Hepatocyte (in vitro differentiated cells): ENCODE results near the gene GATA5. TPM values are rescaled to one million over a fixed set of nuclear protein-coding genes. Genes with fewer than 3 reads are reported as not detected.
A peak's percentile ranks its signal among the peaks of the same experiment; 100 is the strongest.

Experiments
- DNase-seq: peaks from one replicate; pipeline ENCODE4 v3.0.0-alpha.2; 2016; ENCODE audit warnings: low spot score
- H2AFZ ChIP-seq: fragments of 200-600 bp; sonication (generic); 2 replicates; pipeline ENCODE4 v1.6.0; 2016; ENCODE audit warnings: antibody characterized with exemption, mild to moderate bottlenecking
- H3K27ac ChIP-seq: fragments of 200-600 bp; sonication (generic); 2 replicates; pipeline ENCODE4 v1.5.1; 2016; ENCODE audit warnings: mild to moderate bottlenecking
- H3K27me3 ChIP-seq: fragments of 200-600 bp; sonication (generic); 2 replicates; pipeline ENCODE4 v1.6.1; 2016
- H3K36me3 ChIP-seq: fragments of 200-600 bp; sonication (generic); replicated peaks from 2 replicates; pipeline ENCODE4 v1.5.1; 2016; ENCODE audit warnings: low read depth; ENCODE audit not compliant: insufficient read depth
- H3K4me1 ChIP-seq: fragments of 200-600 bp; sonication (generic); 2 replicates; pipeline ENCODE4 v1.5.1; 2016; ENCODE audit warnings: mild to moderate bottlenecking, moderate library complexity; ENCODE audit not compliant: insufficient read depth
- H3K4me2 ChIP-seq: fragments of 200-600 bp; sonication (generic); 2 replicates; pipeline ENCODE4 v1.6.0; 2016
- H3K4me3 ChIP-seq: fragments of 200-600 bp; sonication (generic); 2 replicates; pipeline ENCODE4 v1.5.1; 2016; ENCODE audit warnings: mild to moderate bottlenecking
- H3K79me2 ChIP-seq: fragments of 200-600 bp; sonication (generic); 2 replicates; pipeline ENCODE4 v1.6.0; 2017; ENCODE audit warnings: mild to moderate bottlenecking
- H3K9me2 ChIP-seq: fragments of 200-600 bp; sonication (generic); replicated peaks from 2 replicates; pipeline ENCODE4 v1.6.0; 2017; ENCODE audit warnings: mild to moderate bottlenecking; ENCODE audit not compliant: insufficient read depth
- H3K9me3 ChIP-seq: fragments of 200-600 bp; sonication (generic); 2 replicates; pipeline ENCODE4 v1.5.1; 2016; ENCODE audit warnings: low read depth, mild to moderate bottlenecking
- H4K20me1 ChIP-seq: fragments of 200-600 bp; sonication (generic); 2 replicates; pipeline ENCODE4 v1.6.0; 2016; ENCODE audit warnings: mild to moderate bottlenecking; ENCODE audit not compliant: insufficient read depth, poor library complexity, severe bottlenecking
- CTCF ChIP-seq: fragments of 200-600 bp; sonication (generic); IDR thresholded peaks from 2 replicates; pipeline ENCODE4 v1.5.1; 2016; ENCODE audit warnings: antibody characterized with exemption, mild to moderate bottlenecking; ENCODE audit not compliant: poor library complexity
- EZH2 ChIP-seq: fragments of 200-600 bp; sonication (generic); IDR thresholded peaks from 2 replicates; pipeline ENCODE4 v1.6.1; 2016; ENCODE audit warnings: antibody characterized with exemption, mild to moderate bottlenecking, borderline replicate concordance
- EZH2phosphoT487 ChIP-seq: fragments of 200-600 bp; sonication (generic); IDR thresholded peaks from one replicate; pipeline ENCODE4 v1.6.1; 2018; ENCODE audit warnings: antibody characterized with exemption, mild to moderate bottlenecking, low read depth, moderate library complexity; ENCODE audit not compliant: unreplicated experiment, severe bottlenecking
- WGBS: methylation state at CpG from one replicate; pipeline ENCODE4 v1.1.6; 2016; ENCODE audit warnings: low lambda C conversion rate; ENCODE audit errors: missing lambda C conversion rate; 5-methylcytosine and 5-hydroxymethylcytosine counted together
- polyA plus RNA-seq: library from polyadenylated mRNA; unstranded; fragments of >200 nt; fragmentation: Nextera tagmentation; extraction: Ambion mirVana; gene quantifications from 2 replicates; pipeline ENCODE4 v1.2.1, GENCODE V29; 2016
- total RNA-seq: library from RNA; depleted of rRNA; stranded (reverse); fragments of >200 nt; gene quantifications from 2 replicates; pipeline ENCODE4 v1.2.3, GENCODE V29; 2014

Gene GATA5
- total and polyA plus RNA-seq, 2 experiments from 2014 or later: 28.7 to 53.6 TPM

DNA sequence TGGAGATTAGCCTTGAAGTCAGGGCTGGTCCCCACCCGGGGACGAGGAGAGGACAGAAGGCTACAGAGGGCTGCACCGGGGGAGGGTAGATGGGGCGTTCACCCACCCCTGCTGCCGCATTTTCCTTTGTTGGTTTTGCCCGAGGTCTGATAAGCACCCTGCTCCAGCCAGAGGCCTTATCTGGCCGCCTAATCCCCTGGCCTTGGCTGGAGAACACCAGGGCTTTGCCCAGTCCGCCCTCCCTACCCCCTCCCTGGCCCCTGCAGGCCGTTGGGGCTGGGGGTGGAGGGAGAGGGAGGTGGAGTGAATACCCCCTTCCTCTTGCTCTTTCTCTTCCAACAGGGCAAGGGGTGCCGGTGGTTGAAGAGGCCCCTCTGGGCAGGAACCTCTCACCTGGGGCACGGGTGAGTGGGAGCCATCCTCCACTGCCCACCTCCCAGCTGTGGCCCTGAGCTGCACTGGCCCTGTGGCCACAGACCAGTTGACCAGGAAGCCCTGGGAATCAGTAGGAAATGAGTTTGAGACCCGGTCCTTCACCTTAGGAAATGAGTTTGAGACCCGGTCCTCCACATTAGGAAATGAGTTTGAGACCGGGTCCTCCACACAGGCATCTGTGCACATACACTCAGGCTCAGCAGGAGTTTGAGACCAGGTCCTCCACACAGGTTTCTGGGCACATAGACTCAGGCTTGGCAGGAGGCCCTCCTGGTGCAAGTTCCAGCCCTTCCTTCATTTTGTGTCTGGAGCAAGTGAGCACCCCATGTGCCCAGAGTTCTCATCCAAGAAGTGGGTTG is 12.0 kb upstream of the GATA5 start:
- peak overlapping the region; percentile 98 for H3K27ac ChIP-seq
- WGBS: 26% methylated on average over 13 of the region's 14 CpGs

GRCh38 chr20:62487118-62487517 is 11.3 kb upstream of the GATA5 start:
- H3K4me3 ChIP-seq: no peak overlapping the region
- H3K27ac ChIP-seq: peak overlapping the region; percentile 98
- no peak for DNase-seq
- no peak for TF ChIP-seq CTCF
- no peaks in the 10 kb centered on the region for H3K9me3 ChIP-seq
- no peak overlapping the region for H2AFZ ChIP-seq
- no peaks in the 10 kb centered on the region for H3K9me2 ChIP-seq
- no peaks in the 10 kb centered on the region for H3K36me3 ChIP-seq
- WGBS: 28% methylated on average over 10 of the region's 21 CpGs
- no peaks in the 10 kb centered on the region for H4K20me1 ChIP-seq
- H3K4me1 ChIP-seq: peaks cover 80% of the 10 kb centered on the region
- peaks cover 18% of the 10 kb centered on the region for H3K79me2 ChIP-seq
- H3K27me3 ChIP-seq: no peaks in the 10 kb centered on the region
- peak overlapping the region; percentile 91 for H3K4me2 ChIP-seq

More for the DNA sequence above, 12.0 kb upstream of the GATA5 start:
- peak; percentile 80 for DNase-seq
- no peak for TF ChIP-seq CTCF
- TF ChIP-seq EZH2: no peak
- TF ChIP-seq EZH2phosphoT487: no peak
- Histone ChIP-seq H3K4me3 (no peak overlapping the region), H2AFZ (no peak overlapping the region), H3K4me1 (peaks cover 73% of the 10 kb centered on the region), H3K9me3 (no peaks in the 10 kb centered on the region), H4K20me1 (no peaks in the 10 kb centered on the region), H3K4me2 (peak overlapping the region; percentile 91), H3K36me3 (no peaks in the 10 kb centered on the region), H3K27me3 (no peaks in the 10 kb centered on the region), H3K79me2 (peaks cover 18% of the 10 kb centered on the region), H3K9me2 (no peaks in the 10 kb centered on the region)

DNA sequence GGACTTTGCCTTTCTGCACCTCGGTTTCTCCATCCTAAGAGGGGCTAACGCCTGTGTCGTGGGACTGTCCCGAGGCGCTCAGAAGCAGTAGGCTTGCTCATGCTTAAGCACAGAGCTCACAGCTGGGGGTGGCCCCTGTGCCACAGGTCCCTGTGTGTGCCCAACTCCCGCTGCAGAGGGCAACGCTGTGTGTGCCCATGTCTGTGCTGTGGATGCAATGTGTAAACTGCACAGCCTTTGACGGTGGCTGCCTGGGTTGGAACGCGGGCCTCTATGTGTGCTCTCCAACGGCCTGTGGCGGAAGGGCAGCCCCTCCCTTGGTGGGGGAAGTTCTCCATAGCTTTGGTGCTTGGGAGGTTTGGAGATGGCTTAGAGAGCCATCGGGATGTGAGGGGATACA is 10.7 kb upstream of the GATA5 start:
- Histone ChIP-seq H3K4me3 (no peak overlapping the region), H2AFZ (no peak overlapping the region), H3K9me2 (no peaks in the 10 kb centered on the region), H3K9me3 (no peaks in the 10 kb centered on the region), H3K36me3 (no peaks in the 10 kb centered on the region), H3K4me2 (peak overlapping the region; percentile 91), H3K4me1 (peaks cover 86% of the 10 kb centered on the region), H3K27ac (peak overlapping the region; percentile 98), H4K20me1 (no peaks in the 10 kb centered on the region), H3K79me2 (peaks cover 18% of the 10 kb centered on the region), H3K27me3 (no peaks in the 10 kb centered on the region)
- 62% methylated on average over 13 of the region's 13 CpGs for WGBS
- TF ChIP-seq CTCF: no peak
- no peak for TF ChIP-seq EZH2phosphoT487
- no peak for TF ChIP-seq EZH2
- peak; percentile 55 for DNase-seq
